CD14-positive monocyte (primary cell): ENCODE results near the gene TRNT1. TPM values are rescaled to one million over a fixed set of nuclear protein-coding genes. Genes with fewer than 3 reads are reported as not detected.

ENCODE experiments used
- DNase-seq, 3 donors: peaks; one replicate each; pipeline ENCODE4 v3.0.0-alpha.2; 2011 to 2022
- H2AFZ ChIP-seq: 2 replicates; pipeline ENCODE4 v1.6.0; 2012; ENCODE audit warnings: mild to moderate bottlenecking, low read depth, low read length, inconsistent platforms; ENCODE audit not compliant: insufficient read depth, poor library complexity, severe bottlenecking
- H3K27ac ChIP-seq, 2 donors: 1 replicate in 1 of 2; 2 replicates in 1 of 2; pipeline ENCODE4 v1.5.1; 2012 to 2013; ENCODE audit warnings: low read length in 2 of 2, control low read depth in 1 of 2, inconsistent platforms in 1 of 2, low read depth in 1 of 2, mild to moderate bottlenecking in 1 of 2
- H3K27me3 ChIP-seq, 2 donors: one replicate each; pipeline versions ENCODE4 v1.6.0 to v1.6.1; 2011 to 2013; ENCODE audit warnings: low read length in 2 of 2; ENCODE audit not compliant: control insufficient read depth in 2 of 2, insufficient read depth in 2 of 2
- H3K36me3 ChIP-seq, 2 donors: replicated peaks in 1 of 2; 1 replicate in 1 of 2; 2 replicates in 1 of 2; pipeline versions ENCODE4 v1.5.1 to v1.6.1; 2012 to 2013; ENCODE audit warnings: low read length in 2 of 2, control low read depth in 1 of 2, inconsistent platforms in 1 of 2, mild to moderate bottlenecking in 1 of 2; ENCODE audit not compliant: insufficient read depth in 2 of 2, control insufficient read depth in 1 of 2
- H3K4me1 ChIP-seq, 2 donors: 1 replicate in 1 of 2; 2 replicates in 1 of 2; pipeline versions ENCODE4 v1.5.1 to v1.6.1; 2012 to 2013; ENCODE audit warnings: low read length in 2 of 2, control low read depth in 1 of 2, inconsistent platforms in 1 of 2, mild to moderate bottlenecking in 1 of 2, moderate library complexity in 1 of 2; ENCODE audit not compliant: insufficient read depth in 2 of 2, control insufficient read depth in 1 of 2
- H3K4me2 ChIP-seq: replicated peaks from 2 replicates; pipeline ENCODE3; 2012; ENCODE audit warnings: low read length, moderate library complexity, mild to moderate bottlenecking; ENCODE audit not compliant: poor library complexity, severe bottlenecking; ENCODE audit errors: extremely low read depth
- H3K4me3 ChIP-seq, 3 experiments: fragments of 200-600 bp in 1 of 3; sonication (generic) in 1 of 3; replicated peaks in 1 of 3; 1 replicate in 2 of 3; 2 replicates in 1 of 3; pipeline ENCODE4 v1.5.1; 2011 to 2013; ENCODE audit warnings: low read length in 3 of 3, mild to moderate bottlenecking in 3 of 3, control low read depth in 2 of 3, low read depth in 2 of 3, inconsistent platforms in 1 of 3, moderate library complexity in 1 of 3
- H3K79me2 ChIP-seq: 2 replicates; pipeline ENCODE4 v1.6.0; 2012; ENCODE audit warnings: mild to moderate bottlenecking, control low read depth, inconsistent platforms, low read length, moderate library complexity; ENCODE audit not compliant: insufficient read depth
- H3K9ac ChIP-seq: 2 replicates; pipeline ENCODE4 v1.6.0; 2017; ENCODE audit warnings: low read length, mild to moderate bottlenecking; ENCODE audit not compliant: insufficient read depth, poor library complexity, severe bottlenecking
- H3K9me3 ChIP-seq, 2 donors: replicated peaks in 1 of 2; 1 replicate in 1 of 2; 2 replicates in 1 of 2; pipeline versions ENCODE4 v1.5.1 to v1.6.1; 2012 to 2013; ENCODE audit warnings: low read length in 2 of 2, control low read depth in 1 of 2; ENCODE audit not compliant: control insufficient read depth in 1 of 2, insufficient read depth in 1 of 2
- H4K20me1 ChIP-seq: 2 replicates; pipeline ENCODE4 v1.6.0; 2012; ENCODE audit warnings: mild to moderate bottlenecking, low read length, control low read depth, moderate library complexity; ENCODE audit not compliant: insufficient read depth
- H3K27ac Mint-ChIP-seq, 7 donors: one replicate each; pipeline ENCODE4 v1.8.0; 2020; ENCODE audit warnings: mild to moderate bottlenecking in 7 of 7, mixed read lengths in 7 of 7, moderate library complexity in 6 of 7, inconsistent platforms in 2 of 7
- H3K27me3 Mint-ChIP-seq, 3 donors: one replicate each; pipeline ENCODE4 v1.8.0; 2021 to 2022; ENCODE audit warnings: low read depth in 3 of 3, mild to moderate bottlenecking in 3 of 3, mixed read lengths in 3 of 3, moderate library complexity in 3 of 3, inconsistent platforms in 1 of 3
- H3K36me3 Mint-ChIP-seq, 2 donors: one replicate each; pipeline ENCODE4 v1.8.0; 2020; ENCODE audit warnings: mixed read lengths in 2 of 2, inconsistent platforms in 1 of 2, mild to moderate bottlenecking in 1 of 2
- H3K4me1 Mint-ChIP-seq: one replicate; pipeline ENCODE4 v1.8.0; 2020; ENCODE audit warnings: mild to moderate bottlenecking, mixed read lengths
- H3K4me3 Mint-ChIP-seq, 2 donors: one replicate each; pipeline ENCODE4 v1.8.0; 2020; ENCODE audit warnings: mild to moderate bottlenecking in 2 of 2, mixed read lengths in 2 of 2, moderate library complexity in 1 of 2
- H3K9me3 Mint-ChIP-seq, 7 donors: one replicate each; pipeline ENCODE4 v1.8.0; 2020 to 2022; ENCODE audit warnings: mixed read lengths in 7 of 7, mild to moderate bottlenecking in 6 of 7, moderate library complexity in 6 of 7, inconsistent platforms in 2 of 7
- WGBS: methylation state at CpG from one replicate; pipeline ENCODE4 v1.1.5; 2013; ENCODE audit warnings: missing lambda C conversion rate; ENCODE audit not compliant: insufficient coverage; 5-methylcytosine and 5-hydroxymethylcytosine counted together
- intact Hi-C, 2 donors: fragments of 100-400 bp; cut with micrococcal nuclease; formaldehyde crosslinking; loops; one replicate each; pipeline versions ENCODE4 v1.15.0 to v1.15.1; 2023
- polyA plus RNA-seq, 3 donors: library from polyadenylated mRNA; depleted of rRNA in 1 of 3; unstranded in 2 of 3; stranded (reverse) in 1 of 3; fragments of 300-500 nt in 2 of 3; fragments of >200 nt in 1 of 3; fragmentation: Illumina TruSeq in 2 of 3; gene quantifications; 1 replicate in 2 of 3; 2 replicates in 1 of 3; pipeline ENCODE4 v1.2.3, GENCODE V29; 2012 to 2021
- TF ChIP-seq, protein P1 (sequence below): fragments of 200-600 bp; IDR thresholded peaks from one replicate; pipeline ENCODE4 v1.8.0; 2022; ENCODE audit warnings: antibody characterized with exemption, mild to moderate bottlenecking

TRNT1 gene
- polyA plus RNA-seq, 3 donors = 4.4 to 15.8 (median 10.3) TPM

DNA sequence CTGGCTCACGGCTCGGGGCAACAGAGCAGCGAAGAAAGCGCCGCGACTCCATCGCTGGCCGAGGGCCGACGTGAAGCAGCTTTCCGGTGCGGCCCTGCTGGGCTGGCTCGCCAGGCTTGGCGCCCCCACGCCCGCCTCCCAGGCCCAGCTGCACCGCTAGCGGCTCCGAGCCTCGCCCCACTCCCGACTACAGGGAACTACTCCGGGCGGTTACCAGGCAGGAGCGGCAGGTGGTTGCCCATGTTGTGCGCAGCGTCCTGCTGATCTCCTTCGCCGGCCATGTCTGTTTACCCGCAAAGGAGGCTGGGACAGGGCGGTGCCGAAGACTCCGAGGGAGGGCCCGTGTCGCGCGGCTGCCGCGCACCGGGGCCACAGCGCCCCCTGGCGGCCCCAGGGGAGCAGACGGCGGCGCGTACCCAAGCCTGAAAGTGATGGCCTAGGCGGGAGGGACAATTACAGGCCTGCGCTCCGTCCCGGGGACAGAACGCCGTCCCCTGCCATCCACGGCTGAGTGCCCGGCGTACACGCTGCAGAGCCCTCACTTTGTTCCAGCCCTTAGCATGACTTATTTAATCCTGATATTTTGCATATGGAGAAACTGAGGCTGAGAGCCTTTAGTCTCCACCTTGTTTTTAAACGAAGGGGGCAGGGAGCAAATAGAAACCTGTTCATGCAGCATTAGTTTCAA is 52.8 kb downstream of the TRNT1 start, which contains the start of gene CRBN:
Gene CRBN, minus strand, starts transcription at position 285 of the 688 bp plus-strand sequence. Its CDS starts 4 bp downstream, at position 281.
- Histone ChIP-seq H3K4me1 (peaks cover 17 to 34% of the 10 kb centered on the region in 2 donors), H2AFZ (peak within 1 kb of the TSS; percentile 87), H3K9me3 (no peaks in the 10 kb centered on the region), H3K79me2 (peaks cover 50% of the 10 kb centered on the region), H4K20me1 (no peaks in the 10 kb centered on the region), H3K4me3 (peak within 1 kb of the TSS; percentile 79 to 88 (median 87)), H3K9ac (peak within 1 kb of the TSS; percentile 85), H3K27me3 (no peaks in the 10 kb centered on the region), H3K27ac (peak within 1 kb of the TSS; percentile 27 to 89), H3K36me3 (peaks cover 4 to 15% of the 10 kb centered on the region in 2 donors), H3K4me2 (peak within 1 kb of the TSS; percentile 79)
- peaks cover 12 to 15% of the 10 kb centered on the region in 2 donors for H3K36me3 Mint-ChIP-seq
- H3K27me3 Mint-ChIP-seq = peaks cover 0 to 2% (median 0%) of the 10 kb centered on the region in 3 donors
- DNase-seq = peak; percentile 80 to 85 (median 80)
- peak within 1 kb of the TSS; percentile 78 to 90 (median 88) for H3K27ac Mint-ChIP-seq
- peak within 1 kb of the TSS; percentile 74 to 88 for H3K4me3 Mint-ChIP-seq
- WGBS = under 1% methylated on average over 45 of the region's 56 CpGs
- TF ChIP-seq, protein P1, sequence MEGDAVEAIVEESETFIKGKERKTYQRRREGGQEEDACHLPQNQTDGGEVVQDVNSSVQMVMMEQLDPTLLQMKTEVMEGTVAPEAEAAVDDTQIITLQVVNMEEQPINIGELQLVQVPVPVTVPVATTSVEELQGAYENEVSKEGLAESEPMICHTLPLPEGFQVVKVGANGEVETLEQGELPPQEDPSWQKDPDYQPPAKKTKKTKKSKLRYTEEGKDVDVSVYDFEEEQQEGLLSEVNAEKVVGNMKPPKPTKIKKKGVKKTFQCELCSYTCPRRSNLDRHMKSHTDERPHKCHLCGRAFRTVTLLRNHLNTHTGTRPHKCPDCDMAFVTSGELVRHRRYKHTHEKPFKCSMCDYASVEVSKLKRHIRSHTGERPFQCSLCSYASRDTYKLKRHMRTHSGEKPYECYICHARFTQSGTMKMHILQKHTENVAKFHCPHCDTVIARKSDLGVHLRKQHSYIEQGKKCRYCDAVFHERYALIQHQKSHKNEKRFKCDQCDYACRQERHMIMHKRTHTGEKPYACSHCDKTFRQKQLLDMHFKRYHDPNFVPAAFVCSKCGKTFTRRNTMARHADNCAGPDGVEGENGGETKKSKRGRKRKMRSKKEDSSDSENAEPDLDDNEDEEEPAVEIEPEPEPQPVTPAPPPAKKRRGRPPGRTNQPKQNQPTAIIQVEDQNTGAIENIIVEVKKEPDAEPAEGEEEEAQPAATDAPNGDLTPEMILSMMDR = peak; percentile 97
- intact Hi-C loops = loop anchor here in 1 of 2 donors (2.0 kb wide), 1 partner anchor 55 kb away; no protein-coding TSS in a partner anchor
- H3K4me1 Mint-ChIP-seq = peaks cover 45% of the 10 kb centered on the region
- H3K9me3 Mint-ChIP-seq = no peaks in the 10 kb centered on the region

DNA sequence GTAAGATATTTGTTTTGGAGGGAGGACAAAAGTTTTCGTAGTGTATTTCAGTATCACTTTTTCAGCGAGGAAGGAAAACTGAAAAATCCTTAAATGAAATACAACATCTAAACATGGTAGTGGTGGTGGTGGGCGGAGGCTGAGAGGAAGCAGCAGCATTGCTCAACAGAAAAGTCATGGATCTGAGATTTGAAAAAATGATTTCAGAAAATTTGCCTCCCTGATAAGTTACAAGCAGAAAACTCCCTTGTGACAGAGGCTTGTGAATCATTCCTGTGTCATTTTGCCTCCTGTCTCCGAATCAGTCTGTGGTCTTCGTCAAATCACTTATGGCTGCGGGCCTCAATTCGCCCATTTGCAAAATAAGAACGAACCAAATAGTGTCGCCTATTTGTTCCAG is 53.7 kb downstream of the TRNT1 start:
- Histone ChIP-seq H3K9me3 (no peaks in the 10 kb centered on the region), H3K36me3 (peaks cover under 1 to 7% of the 10 kb centered on the region in 2 donors), H3K27me3 (no peaks in the 10 kb centered on the region), H3K79me2 (peaks cover 41% of the 10 kb centered on the region), H3K4me3 (no peak overlapping the region), H3K4me2 (no peak overlapping the region), H4K20me1 (no peaks in the 10 kb centered on the region), H3K27ac (no peak overlapping the region), H2AFZ (peak overlapping the region; percentile 38), H3K9ac (no peak overlapping the region), H3K4me1 (peaks cover 17 to 34% of the 10 kb centered on the region in 2 donors)
- peaks cover 0 to 2% (median 0%) of the 10 kb centered on the region in 3 donors for H3K27me3 Mint-ChIP-seq
- peaks cover 7 to 10% of the 10 kb centered on the region in 2 donors for H3K36me3 Mint-ChIP-seq
- H3K9me3 Mint-ChIP-seq = no peaks in the 10 kb centered on the region
- H3K27ac Mint-ChIP-seq = peak overlapping the region in 1 of 7 donors; percentile 6
- DNase-seq = peak in 1 of 3 donors; percentile 32
- intact Hi-C loops = no loop called here
- H3K4me1 Mint-ChIP-seq = peaks cover 38% of the 10 kb centered on the region
- TF ChIP-seq, protein P1 = no peak
- no peak overlapping the region for H3K4me3 Mint-ChIP-seq
- 68% methylated on average over 4 of the region's 9 CpGs for WGBS
